K562 (cell line): ENCODE results near the gene FHDC1. TPM values are rescaled to one million over a fixed set of nuclear protein-coding genes. Genes with fewer than 3 reads are reported as not detected.

Experiments
- ARID4B ChIP-seq: sonication (generic); formaldehyde crosslinking; IDR thresholded peaks from 2 replicates; pipeline ENCODE4 v1.8.0; 2022; ENCODE audit warnings: mild to moderate bottlenecking, missing genetic modification reagents
- CHD1 ChIP-seq: fragments of 200-600 bp; sonication (generic); IDR thresholded peaks from one replicate; pipeline ENCODE4 v1.6.1; 2012; ENCODE audit warnings: mild to moderate bottlenecking, moderate library complexity, low read length, inconsistent platforms
- HDAC6 ChIP-seq: IDR thresholded peaks from 2 replicates; pipeline ENCODE4 v1.6.1; 2012; ENCODE audit warnings: low read depth, mild to moderate bottlenecking, control low read depth, inconsistent platforms, low read length, moderate library complexity
- LCOR ChIP-seq: sonication (generic); formaldehyde crosslinking; IDR thresholded peaks from 2 replicates; pipeline ENCODE4 v1.8.0; 2022; ENCODE audit warnings: mild to moderate bottlenecking, missing genetic modification reagents
- MAFF ChIP-seq: IDR thresholded peaks from 2 replicates; pipeline ENCODE4 v1.6.1; 2012; ENCODE audit warnings: low read length, improper control_type of control experiment
- NFXL1 ChIP-seq: fragments of 450-650 bp; formaldehyde crosslinking; IDR thresholded peaks from 2 replicates; pipeline ENCODE4 v1.4.0; 2021; ENCODE audit warnings: mild to moderate bottlenecking
- RNF2 ChIP-seq: sonication (generic); IDR thresholded peaks from 2 replicates; pipeline ENCODE4 v1.6.1; 2016
- SLC30A9 ChIP-seq: fragments of 250-450 bp; sonication (Bioruptor Pico); IDR thresholded peaks from 2 replicates; pipeline ENCODE4 v1.8.0; 2022; ENCODE audit warnings: mild to moderate bottlenecking, moderate library complexity
- SNRNP70 ChIP-seq: fragments of 200-400 bp; formaldehyde crosslinking; optimal IDR thresholded peaks from 2 replicates; pipeline ENCODE3; 2017; ENCODE audit warnings: low read depth, low read length
- UBTF ChIP-seq, 2 experiments: IDR thresholded peaks; 2 replicates each; pipeline ENCODE4 v1.6.1; 2012; ENCODE audit warnings: improper control_type of control experiment in 2 of 2, low read depth in 2 of 2, low read length in 2 of 2, borderline replicate concordance in 1 of 2
- ZBTB2 ChIP-seq: fragments of 450-650 bp; IDR thresholded peaks from 2 replicates; pipeline ENCODE4 v1.6.1; 2016; ENCODE audit warnings: antibody characterized with exemption
- ZBTB33 ChIP-seq: sonication (generic); formaldehyde crosslinking; IDR thresholded peaks from 2 replicates; pipeline ENCODE4 v1.8.1; 2023; ENCODE audit warnings: mild to moderate bottlenecking, missing genetic modification reagents
- ZBTB8A ChIP-seq: fragments of 450-650 bp; IDR thresholded peaks from 2 replicates; pipeline ENCODE4 v1.6.1; 2018; ENCODE audit warnings: mild to moderate bottlenecking, moderate library complexity; ENCODE audit not compliant: partially characterized antibody
- ZNF175 ChIP-seq: fragments of 200-800 bp; sonication (Bioruptor generic); IDR thresholded peaks from 2 replicates; pipeline ENCODE4 v1.6.1; 2016; ENCODE audit warnings: low read depth, mild to moderate bottlenecking, missing genetic modification characterization, missing compliant biosample characterization
- ZNF239 ChIP-seq: fragments of 250-450 bp; sonication (Bioruptor Pico); IDR thresholded peaks from 2 replicates; pipeline ENCODE4 v1.4.0; 2020; ENCODE audit warnings: mild to moderate bottlenecking
- ZNF511 ChIP-seq: sonication (generic); formaldehyde crosslinking; IDR thresholded peaks from 2 replicates; pipeline ENCODE4 v1.8.0; 2022; ENCODE audit warnings: mild to moderate bottlenecking, missing genetic modification reagents
- polyA plus RNA-seq, 8 experiments: library from polyadenylated mRNA; depleted of rRNA in 4 of 8; stranded (reverse) in 5 of 8; unstranded in 3 of 8; fragments of >200 nt; fragmentation: Nextera tagmentation in 2 of 8; fragmentation: Illumina TruSeq in 1 of 8; extraction: Ambion mirVana in 2 of 8; extraction: Trizol in 1 of 8; gene quantifications; 2 replicates each; pipeline versions ENCODE4 v1.2.1 to v1.2.3, GENCODE V29; 2011 to 2014; ENCODE audit warnings: inconsistent platforms in 1 of 8, missing spikeins in 1 of 8
- total RNA-seq, 7 experiments: library from RNA; depleted of rRNA in 6 of 7; stranded (reverse); fragments of >200 nt in 6 of 7; fragmentation: Illumina TruSeq in 2 of 7; extraction: Trizol in 2 of 7; gene quantifications; 2 replicates each; pipeline versions ENCODE4 v1.2.1 to v1.2.3, GENCODE V29; 2011 to 2021; ENCODE audit warnings: low replicate concordance in 1 of 7

FHDC1 gene
- total and polyA plus RNA-seq, 9 of the 15 experiments (the other 6 are each of a cell fraction or from before 2014, with no cell fraction given): 0.01 to 0.43 (median 0.07) TPM

- peak; percentile 38; the same call in 1 of the 2 replicates for TF ChIP-seq ARID4B (CRISPR knock-in tag)
- TF ChIP-seq ZNF175: no peak
- 0 out of 2 replicates have a peak, but pooled peaks have one; percentile 31 for TF ChIP-seq RNF2
- no peak for TF ChIP-seq ZBTB2
- no peak for TF ChIP-seq ZNF239
- 0 out of 2 replicates have a peak, but pooled peaks have one; percentile 19 for TF ChIP-seq ZNF511 (CRISPR knock-in tag)
- no peak for TF ChIP-seq ZBTB33 (CRISPR knock-in tag)
- TF ChIP-seq SLC30A9 (CRISPR knock-in tag): no peak
- TF ChIP-seq NFXL1 (CRISPR knock-in tag): no peak
- 0 out of 4 replicates have a peak, but pooled peaks of 1 of the 2 experiments have one; percentile 35 for TF ChIP-seq UBTF (IDR thresholded peaks at IDR 0.05; ENCODE audit: borderline replicate concordance in 1 of 2, low read depth in 2 of 2, low read length in 2 of 2)
- TF ChIP-seq SNRNP70: no peak
- TF ChIP-seq ZBTB8A: no peak
- peak; percentile 62 for TF ChIP-seq CHD1
- TF ChIP-seq LCOR (CRISPR knock-in tag): peak; percentile 58; the same call in 1 of the 2 replicates
- TF ChIP-seq HDAC6: peak; percentile 73; the same call in 1 of the 2 replicates
- no peak for TF ChIP-seq MAFF
Observed at GRCh38 chr4:152936446-152937335, 568 bp downstream of the FHDC1 start (continued).
